NCI-H1694 treated with DMSO at 0.1 percent for 48 hours (cell line): ENCODE data around the gene SLC24A3.

Experiments
- DNase-seq: peaks from one replicate; lab custom pipeline; 2025; lab: John Stamatoyannopoulos, UW

SLC24A3 gene

GRCh38 chr20:19426356-19426755, 213.9 kb downstream of the SLC24A3 start:
- no peak for DNase-seq

GRCh38 chr20:19427480-19427879, 215.0 kb downstream of the SLC24A3 start:
- no peak for DNase-seq

DNA sequence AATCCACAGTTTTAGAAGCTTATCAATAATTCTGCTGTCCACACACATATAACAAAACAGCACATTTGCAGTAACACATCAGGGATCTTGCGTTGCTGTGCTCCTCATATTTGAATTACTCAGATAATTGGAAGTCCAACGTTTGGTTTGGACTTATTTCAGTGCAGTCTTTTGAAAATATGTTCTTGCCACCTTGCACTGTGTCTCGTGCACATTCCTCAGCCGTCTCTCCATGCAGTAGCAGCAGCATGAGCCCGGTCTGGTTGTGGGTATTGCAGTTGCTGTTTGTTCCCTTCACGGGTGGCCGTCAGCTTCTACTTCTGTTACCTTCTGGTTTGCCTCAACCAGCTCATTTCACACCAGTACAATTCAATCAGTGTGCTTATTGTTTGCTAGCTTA, 215.5 kb downstream of the SLC24A3 start:
- DNase-seq: no peak

GRCh38 chr20:19428324-19428723, 215.9 kb downstream of the SLC24A3 start:
- no peak for DNase-seq

GRCh38 chr20:19429538-19429937, 217.1 kb downstream of the SLC24A3 start:
- DNase-seq: no peak

- no peak for DNase-seq
These were observed 218.3 kb downstream of the SLC24A3 start for GRCh38 chr20:19430641-19431315.

DNA sequence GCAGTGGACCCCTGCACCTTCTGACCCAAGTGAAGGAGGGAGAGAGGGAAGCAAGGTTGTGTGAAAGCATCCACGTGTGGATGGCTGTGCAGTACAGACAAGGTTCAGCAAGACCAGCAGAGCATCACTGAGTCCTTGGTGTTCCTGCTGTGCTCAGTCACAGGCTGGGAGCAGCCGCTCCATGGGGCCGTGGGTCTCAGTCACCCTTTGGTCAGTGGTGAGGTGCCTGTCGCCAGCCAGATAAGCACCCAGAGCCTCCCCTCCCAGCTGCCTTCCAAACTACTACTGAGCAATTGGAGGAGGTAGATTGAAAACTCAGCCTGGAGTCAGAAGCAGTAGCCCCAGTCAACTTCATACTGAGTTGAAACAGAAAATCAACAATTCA, 218.9 kb downstream of the SLC24A3 start:
- no peak for DNase-seq

DNA sequence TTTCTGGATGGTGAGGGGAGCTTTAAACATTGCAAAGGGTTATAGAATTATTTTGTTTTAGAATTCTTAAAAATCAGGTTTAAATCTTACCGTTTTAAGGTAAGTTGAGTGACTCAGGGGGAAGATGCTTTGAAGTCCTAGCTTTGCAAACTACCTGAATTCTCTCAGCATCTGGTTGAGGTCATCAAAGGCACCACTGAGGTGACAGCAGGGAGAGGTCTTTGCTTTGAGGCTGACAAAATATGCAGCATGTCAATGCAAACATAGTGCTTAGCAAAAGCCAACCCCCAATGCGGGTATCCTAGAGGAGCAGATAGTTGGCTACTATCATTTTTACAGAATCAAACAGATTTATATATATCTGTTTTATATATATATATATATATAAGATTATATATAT, 219.5 kb downstream of the SLC24A3 start:
- DNase-seq: no peak

DNA sequence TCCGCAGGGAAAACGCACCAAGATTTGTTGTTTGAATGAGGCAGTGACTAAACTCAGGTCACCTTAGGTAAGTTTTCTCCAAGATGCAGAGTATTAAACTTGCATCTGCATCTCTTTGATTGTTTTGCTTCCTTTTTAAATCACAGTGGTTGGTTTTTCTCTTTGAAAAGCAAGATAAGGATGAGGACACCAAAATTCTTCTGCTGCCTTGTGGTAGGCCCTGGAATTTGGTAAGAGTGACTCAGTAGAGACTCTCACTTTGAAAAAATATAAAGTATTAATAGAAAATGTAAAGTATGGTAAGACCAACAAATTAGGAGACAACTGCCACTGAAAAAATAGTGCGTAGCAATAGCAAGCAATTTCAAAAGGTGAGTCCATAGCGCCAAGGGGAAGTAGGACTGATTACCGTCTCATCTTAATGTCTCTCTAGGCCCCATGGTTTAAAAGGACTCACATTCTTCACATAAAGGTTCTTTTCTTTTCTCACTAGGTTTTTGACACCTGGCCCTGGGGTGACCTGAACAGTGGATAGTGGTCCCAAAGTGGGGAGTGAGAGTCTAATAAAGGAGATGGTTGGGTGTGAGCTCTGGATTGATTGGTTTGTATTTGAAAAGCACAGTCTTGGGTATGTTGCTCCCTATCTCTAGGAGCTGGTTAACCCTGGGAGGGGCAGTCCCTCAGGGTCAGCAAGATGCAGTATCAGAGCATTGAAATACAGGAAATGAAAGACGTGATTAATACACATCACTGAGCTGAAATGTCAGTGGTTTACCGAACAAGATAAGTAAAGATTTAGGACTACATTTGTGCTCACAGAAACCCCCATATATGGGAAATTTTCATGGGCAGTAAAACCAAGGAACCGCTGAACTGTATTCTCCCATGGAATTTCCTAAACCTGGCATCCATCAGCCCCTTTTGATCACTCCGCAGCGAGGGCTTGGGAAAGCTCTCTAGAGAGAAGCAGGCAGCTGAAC, 221.2 kb downstream of the SLC24A3 start:
- no peak for DNase-seq

- no peak for DNase-seq
These were observed 222.9 kb downstream of the SLC24A3 start for GRCh38 chr20:19435316-19435715.

DNA sequence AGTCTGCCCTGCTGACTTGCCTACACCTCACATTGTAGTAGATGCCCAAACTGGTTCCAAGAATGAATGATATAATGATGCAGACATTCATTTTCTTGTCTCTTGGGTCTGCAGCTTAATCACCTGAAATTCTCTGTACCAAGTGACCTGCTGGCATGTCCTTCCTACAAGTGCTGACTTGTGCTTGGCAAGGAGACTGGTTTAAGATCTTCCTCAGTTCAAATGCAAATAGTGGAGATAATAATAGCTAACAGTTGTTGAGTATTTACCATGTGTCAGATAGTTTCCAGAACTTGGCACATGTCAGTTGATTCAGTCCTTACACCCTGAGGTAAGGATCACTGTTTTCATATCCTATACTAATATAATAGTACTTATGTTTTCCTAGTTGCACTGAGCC, 223.4 kb downstream of the SLC24A3 start:
- DNase-seq: no peak

GRCh38 chr20:19438488-19438887, 226.0 kb downstream of the SLC24A3 start:
- DNase-seq: no peak

- no peak for DNase-seq
These were observed 228.5 kb downstream of the SLC24A3 start for GRCh38 chr20:19440660-19441527.

DNA sequence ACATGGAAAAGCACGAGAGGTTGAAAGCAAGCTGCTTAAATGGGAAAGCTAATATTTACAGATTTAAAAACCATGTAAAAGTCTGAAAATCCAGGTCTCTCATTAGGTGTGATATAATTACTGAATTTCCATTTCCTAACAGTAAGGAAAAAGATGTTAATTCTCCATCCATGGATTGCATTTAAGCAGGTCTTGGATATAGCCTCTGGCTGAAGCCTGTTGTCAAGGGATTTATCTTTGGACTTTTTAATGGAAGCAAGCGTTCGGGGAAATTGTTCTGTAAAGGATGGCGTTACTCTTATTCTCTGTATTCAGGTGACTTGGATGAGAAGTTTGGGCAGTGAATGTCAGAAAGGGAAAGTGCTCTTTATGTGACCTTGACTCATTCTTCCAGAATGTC, 233.8 kb downstream of the SLC24A3 start:
- no peak for DNase-seq

DNA sequence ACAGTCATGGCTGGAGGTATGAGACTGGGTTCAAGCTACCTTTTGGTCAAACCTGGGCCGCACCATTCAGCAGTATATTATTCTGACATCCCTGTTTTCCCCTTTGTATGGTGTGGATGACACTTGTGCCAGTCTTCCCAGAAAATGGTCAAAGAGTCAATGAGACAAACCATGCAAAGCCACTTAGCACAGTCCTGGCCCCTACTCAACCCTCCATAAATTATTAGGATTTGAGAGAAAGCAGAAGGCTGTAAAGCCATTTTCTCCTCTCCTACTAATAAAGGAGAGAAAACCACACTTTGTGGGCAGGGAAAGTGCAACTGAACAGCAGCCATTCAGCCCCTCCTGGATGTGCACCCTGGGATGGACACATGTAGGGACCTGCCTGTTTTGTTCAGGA, 236.2 kb downstream of the SLC24A3 start:
- DNase-seq: no peak

GRCh38 chr20:19449051-19449450, 236.6 kb downstream of the SLC24A3 start:
- no peak for DNase-seq

GRCh38 chr20:19451231-19451922, 238.9 kb downstream of the SLC24A3 start:
- DNase-seq: no peak

DNA sequence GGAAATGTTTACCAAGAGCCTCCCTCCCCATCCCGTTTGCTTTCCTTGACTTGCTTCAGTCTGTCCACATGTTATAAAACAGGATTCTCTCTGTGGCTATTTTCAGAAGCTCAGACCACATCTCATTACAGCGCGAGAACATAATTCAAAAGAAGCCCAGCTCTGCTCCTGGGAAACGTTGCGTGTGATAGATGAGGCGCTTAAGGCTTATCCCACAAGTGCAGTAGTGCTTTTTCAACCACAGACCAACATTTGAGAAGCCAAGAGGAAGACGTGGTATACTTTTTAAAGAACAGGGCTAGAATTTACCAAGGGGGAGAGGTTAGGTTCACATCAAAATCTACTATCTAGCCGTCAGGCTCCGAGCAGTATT, 239.5 kb downstream of the SLC24A3 start:
- no peak for DNase-seq

DNA sequence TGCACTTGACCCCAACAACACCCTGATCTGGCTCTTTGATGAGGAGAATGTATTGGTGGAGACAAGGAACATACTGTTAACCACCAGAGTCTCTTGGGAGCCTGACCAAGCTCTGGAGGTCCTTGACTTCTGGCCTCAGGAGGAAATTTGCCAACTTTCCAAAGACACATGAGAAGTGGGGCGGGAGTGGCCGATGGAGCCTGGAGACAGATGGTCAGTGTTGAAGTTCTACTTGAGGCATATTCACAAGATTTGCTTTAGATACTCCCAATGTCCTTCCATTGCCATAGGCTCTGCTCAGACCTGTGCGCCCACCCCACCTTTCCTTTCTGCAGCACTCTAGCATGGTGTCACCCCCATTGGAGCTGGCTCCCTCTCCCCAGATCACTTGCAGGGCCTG, 241.0 kb downstream of the SLC24A3 start:
- DNase-seq: no peak

GRCh38 chr20:19453862-19454261, 241.4 kb downstream of the SLC24A3 start:
- no peak for DNase-seq

DNA sequence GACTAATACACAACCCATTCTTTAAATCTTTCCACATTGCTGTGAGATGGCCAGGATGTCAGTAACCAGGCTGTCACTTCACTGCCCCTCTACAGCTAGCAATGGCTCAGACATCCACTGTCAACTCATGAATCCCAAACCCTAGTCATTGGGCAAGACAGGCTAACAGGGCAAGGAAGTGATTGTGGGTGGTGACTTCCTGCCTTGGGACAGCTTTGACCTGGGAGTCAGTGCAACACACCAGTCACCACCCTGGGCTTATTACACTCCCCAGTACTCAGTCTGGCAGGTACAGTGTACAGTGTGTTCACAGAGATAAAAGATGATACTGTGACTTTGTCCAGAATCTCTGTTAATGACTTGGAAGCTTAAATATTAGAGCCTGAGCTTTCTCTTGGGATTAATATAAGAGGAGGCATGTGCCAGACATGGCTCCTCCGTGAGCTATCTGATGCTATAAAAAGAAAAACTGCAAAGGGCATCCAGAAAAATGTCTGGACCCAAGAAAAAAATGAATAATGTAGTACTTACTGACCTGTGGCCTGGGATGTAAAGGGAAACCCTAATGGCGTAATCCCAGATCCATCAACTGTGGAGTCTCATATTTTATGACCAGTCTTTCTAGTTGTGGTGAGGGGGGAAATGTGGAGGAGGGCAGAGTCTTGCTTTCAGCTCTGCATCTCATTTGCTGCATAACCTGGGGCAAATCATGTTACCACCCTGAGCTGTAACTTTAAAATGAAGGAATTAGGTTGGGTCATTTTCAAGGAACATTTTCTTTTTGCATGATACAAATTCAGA, 244.4 kb downstream of the SLC24A3 start:
- no peak for DNase-seq
